ENCODE data around the gene GPR22.

Gene GPR22

GRCh38 chr7:107505362-107505761 lies 35.5 kb downstream of the GPR22 start:
- no peak overlapping the region for H3K4me3 ChIP-seq (ENCODE audit: low read depth, low read length)
- TF ChIP-seq CTCF (IDR thresholded peaks at IDR 0.05; ENCODE audit: low read depth, low read length) = no peak

- H3K4me3 ChIP-seq (ENCODE audit: low read depth, low read length) = no peak overlapping the region
- no peak for TF ChIP-seq CTCF (IDR thresholded peaks at IDR 0.05; ENCODE audit: low read depth, low read length)
Measured at GRCh38 chr7:107505997-107506673, 36.3 kb downstream of the GPR22 start.

- TF ChIP-seq CTCF (IDR thresholded peaks at IDR 0.05; ENCODE audit: low read depth, low read length) = no peak
- no peak overlapping the region for H3K4me3 ChIP-seq (ENCODE audit: low read depth, low read length)
Measured at GRCh38 chr7:107506674-107507339, 37.0 kb downstream of the GPR22 start.
